Measurements from ENCODE around the gene CACUL1. TPM values are rescaled to one million over a fixed set of nuclear protein-coding genes. Genes with fewer than 3 reads are reported as not detected.

Gene CACUL1
- total and polyA plus RNA-seq, 2 of the 13 experiments (the other 11 are each of a cell fraction or from before 2014, with no cell fraction given) = 14.2 to 31.0 TPM

- CTCF ChIA-PET (ENCODE audit: low intra/inter-chr PET ratio, low total read pairs) = no interaction called here
- Histone ChIP-seq H4K20me1 (ENCODE audit: insufficient read depth, low read length) (peaks cover 26% of the 10 kb centered on the region), H3K27ac (ENCODE audit: extremely low read length, insufficient read depth, low read length) (no peak overlapping the region), H3K4me2 (ENCODE audit: low read depth, low read length) (no peak overlapping the region), H3K27me3 (ENCODE audit: control insufficient read depth in 1 of 2, insufficient read depth in 2 of 2, low read length in 2 of 2) (no peaks in the 10 kb centered on the region), H3K4me1 (ENCODE audit: insufficient read depth, low read length) (peaks cover 25% of the 10 kb centered on the region), H2AFZ (ENCODE audit: low read length) (no peak overlapping the region), H3K9me3 (ENCODE audit: low read length) (no peaks in the 10 kb centered on the region), H3K9ac (ENCODE audit: insufficient read depth, low read depth, low read length) (no peak overlapping the region), H3K36me3 (replicated peaks in 1 of 2; ENCODE audit: control insufficient read depth in 1 of 2, insufficient read depth in 2 of 2, low read length in 2 of 2) (peaks cover 1 to 11% of the 10 kb centered on the region in 2 experiments; a peak in 3 of 5 replicates), H3K4me3 (replicated peaks in 1 of 3; ENCODE audit: insufficient read depth in 1 of 3, low read depth in 2 of 3, low read length in 3 of 3) (no peak overlapping the region), H3K79me2 (ENCODE audit: insufficient read depth, low read length) (peaks cover 93% of the 10 kb centered on the region)
- intact Hi-C loops (cut with micrococcal nuclease; ENCODE audit: unreplicated experiment) = no loop called here
- in situ Hi-C loops (cut with HindIII; ENCODE audit: extremely low pct_ligation_motif_present, low pct_unique_long_range_greater_than_20kb) = no loop called here
- BruUV-seq (replicated peaks) = no TSS peak
- no peak for FAIRE-seq
- DNase-seq (ENCODE audit: low spot score) = no peak
- 96% methylated on average over 4 of the region's 4 CpGs for WGBS (ENCODE audit: low lambda C conversion rate)
- POLR2A ChIA-PET = no interaction called here
- ATAC-seq = no peak
- no peak for TF ChIP-seq ZNF414 (CRISPR knock-in tag; IDR thresholded peaks at IDR 0.05)
- TF ChIP-seq ELF1 (CRISPR knock-in tag; IDR thresholded peaks at IDR 0.05) = no peak
- no peak for TF ChIP-seq ZNF282 (IDR thresholded peaks at IDR 0.05; ENCODE audit: partially characterized antibody)
- no peak for TF ChIP-seq CEBPG (CRISPR knock-in tag; IDR thresholded peaks at IDR 0.05)
- TF ChIP-seq TFE3 (CRISPR knock-in tag; IDR thresholded peaks at IDR 0.05) = no peak
- no peak for TF ChIP-seq ZNF3 (CRISPR knock-in tag; IDR thresholded peaks at IDR 0.05)
- TF ChIP-seq NPAS2 (CRISPR knock-in tag; IDR thresholded peaks at IDR 0.05; ENCODE audit: borderline replicate concordance) = no peak
- TF ChIP-seq ZNF574 (CRISPR knock-in tag; IDR thresholded peaks at IDR 0.05) = no peak
- no peak for TF ChIP-seq JDP2 (CRISPR knock-in tag; IDR thresholded peaks at IDR 0.05; ENCODE audit: borderline replicate concordance)
- no peak for TF ChIP-seq EHMT2 (IDR thresholded peaks at IDR 0.05; ENCODE audit: borderline replicate concordance, low read depth, low read length)
- no peak for TF ChIP-seq NR1H2 (CRISPR knock-in tag; IDR thresholded peaks at IDR 0.05; ENCODE audit: borderline replicate concordance, low read depth)
- no peak for TF ChIP-seq ZNF839 (CRISPR knock-in tag; IDR thresholded peaks at IDR 0.05; ENCODE audit: borderline replicate concordance)
- no peak for TF ChIP-seq GZF1 (CRISPR knock-in tag; IDR thresholded peaks at IDR 0.05)
- no peak for TF ChIP-seq SP1 (IDR thresholded peaks at IDR 0.05)
- TF ChIP-seq SP1 (CRISPR knock-in tag; IDR thresholded peaks at IDR 0.05) = no peak
- TF ChIP-seq PRDM4 (CRISPR knock-in tag; IDR thresholded peaks at IDR 0.05; ENCODE audit: borderline replicate concordance) = no peak
- no peak for TF ChIP-seq ZNF160 (CRISPR knock-in tag; IDR thresholded peaks at IDR 0.05)
- no peak for TF ChIP-seq ZNF788 (CRISPR knock-in tag; IDR thresholded peaks at IDR 0.05; ENCODE audit: borderline replicate concordance)
- TF ChIP-seq MYNN (CRISPR knock-in tag; IDR thresholded peaks at IDR 0.05; ENCODE audit: low read depth) = no peak
Observed at GRCh38 chr10:118746246-118746645, 8.5 kb downstream of the CACUL1 start.

Data from HepG2 (cell line).